T-helper 2 cell (primary cell): ENCODE measurements around the gene SH2D3C.

ENCODE experiments used
- DNase-seq, 5 experiments: peaks; one replicate each; pipeline versions ENCODE4 v3.0.0 to v3.0.0-alpha.2; 2012 to 2022

The SH2D3C gene

DNA sequence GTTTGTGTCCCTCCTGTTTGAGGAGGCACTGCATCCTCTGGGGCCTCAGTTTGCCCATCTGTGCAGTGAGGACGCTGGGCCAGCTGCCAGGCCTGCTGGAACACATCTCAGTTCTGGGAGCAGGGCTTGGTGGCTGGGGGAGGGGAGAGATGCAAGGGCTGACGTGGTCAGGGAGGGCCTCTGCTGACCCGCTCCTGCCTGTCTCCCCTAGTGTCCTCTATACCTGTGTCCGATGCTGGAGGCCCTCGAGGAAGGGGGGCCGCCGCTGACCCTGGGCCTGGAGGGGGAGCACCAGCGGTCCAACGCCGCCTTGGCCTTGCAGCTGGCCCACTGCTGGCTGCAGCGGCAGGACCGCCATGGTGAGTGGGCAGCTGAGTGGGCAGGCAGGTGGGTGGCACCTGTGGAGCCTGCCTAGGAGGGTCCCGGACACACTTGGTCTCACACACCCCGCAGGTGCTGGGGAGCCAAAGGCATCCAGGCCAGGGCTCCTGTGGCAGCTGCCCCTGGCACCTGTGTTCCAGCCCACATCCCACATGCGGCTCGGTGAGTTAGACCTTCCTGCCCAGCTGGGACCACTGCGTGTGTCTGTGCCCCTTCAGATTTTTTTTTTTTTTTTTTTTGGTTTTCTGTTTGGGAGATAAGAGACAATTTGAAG is 30.0 kb upstream of the SH2D3C start:
- DNase-seq: no peak

DNA sequence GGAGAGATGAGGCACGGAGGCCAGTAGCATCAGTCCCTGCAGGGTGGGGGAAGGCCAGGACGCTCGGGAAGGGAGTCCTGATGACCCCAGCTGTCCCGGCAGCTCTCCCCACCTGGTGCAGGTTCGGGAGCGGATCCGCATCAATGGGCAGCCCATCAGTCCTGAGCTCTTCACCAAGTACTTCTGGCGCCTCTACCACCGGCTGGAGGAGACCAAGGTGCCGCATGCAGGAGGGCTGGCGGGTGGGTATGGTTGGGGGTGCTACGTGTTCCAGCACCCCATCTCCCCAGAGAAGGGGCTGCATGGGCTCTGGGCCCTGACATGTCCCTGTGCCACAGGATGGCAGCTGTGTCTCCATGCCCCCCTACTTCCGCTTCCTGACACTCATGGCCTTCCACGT is 28.4 kb upstream of the SH2D3C start:
- no peak for DNase-seq

DNA sequence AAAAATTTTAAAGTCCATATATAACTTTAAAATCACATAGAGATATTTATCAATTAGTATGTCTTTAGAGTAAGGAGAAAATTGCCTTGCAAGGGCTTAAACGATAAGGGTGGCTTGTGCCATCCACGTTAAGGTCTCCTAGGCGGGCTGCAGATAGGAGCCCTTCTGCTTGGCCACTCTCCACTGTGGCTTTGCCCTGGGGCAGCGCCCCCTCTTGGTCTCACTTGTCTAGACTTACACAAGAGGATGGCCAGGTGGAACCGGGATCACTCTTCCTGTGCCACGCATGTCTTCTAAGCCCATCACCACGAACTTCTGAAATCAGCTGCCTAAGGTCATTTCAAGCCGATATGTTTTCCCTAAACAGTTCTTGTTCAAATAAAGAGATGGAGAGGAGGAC is 27.2 kb upstream of the SH2D3C start:
- peak in 4 of 5 experiments; percentile 16 to 31 (median 22) for DNase-seq

DNA sequence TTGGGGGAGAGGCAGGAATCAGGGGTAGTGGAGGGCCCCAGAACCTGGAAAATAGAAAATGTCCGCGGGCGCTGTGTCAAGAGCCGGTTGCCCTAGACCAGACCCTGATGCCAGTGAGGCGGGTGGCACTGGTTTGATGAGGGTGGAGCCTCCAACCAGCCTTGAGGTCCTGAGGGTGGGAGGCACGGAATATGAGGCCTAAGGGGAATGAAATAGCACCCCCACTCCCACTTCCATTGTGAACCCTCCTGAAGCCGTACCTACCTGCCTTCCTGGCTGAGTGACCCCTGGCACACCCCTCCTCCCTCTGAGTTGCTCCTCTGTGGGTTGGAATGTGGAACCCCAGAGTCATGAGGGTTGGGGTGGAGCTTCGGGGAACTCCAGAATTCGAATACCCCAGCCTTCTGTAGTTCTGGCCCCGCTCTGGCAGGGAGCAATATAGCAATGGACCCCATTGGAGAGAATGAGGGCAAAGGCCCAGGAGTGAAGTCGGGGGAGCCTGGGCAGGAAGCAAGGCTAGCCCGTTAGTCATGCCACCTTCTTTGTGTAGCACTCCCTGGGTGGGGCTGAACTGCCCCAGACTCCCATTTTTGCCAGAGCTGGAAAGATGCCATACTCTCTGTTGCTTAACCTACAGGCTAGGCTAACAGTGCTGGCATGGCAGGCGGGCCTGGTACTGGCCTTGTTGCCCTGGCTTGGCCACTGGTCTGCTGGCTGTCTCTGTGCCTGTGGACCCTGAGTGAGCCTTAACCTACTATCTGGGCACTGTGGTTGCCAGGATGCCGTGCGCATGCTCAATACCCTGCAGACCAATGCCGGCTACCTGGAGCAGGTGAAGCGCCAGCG is 25.3 kb upstream of the SH2D3C start:
- peak in 2 of 5 experiments; percentile 13 to 58 for DNase-seq

DNA sequence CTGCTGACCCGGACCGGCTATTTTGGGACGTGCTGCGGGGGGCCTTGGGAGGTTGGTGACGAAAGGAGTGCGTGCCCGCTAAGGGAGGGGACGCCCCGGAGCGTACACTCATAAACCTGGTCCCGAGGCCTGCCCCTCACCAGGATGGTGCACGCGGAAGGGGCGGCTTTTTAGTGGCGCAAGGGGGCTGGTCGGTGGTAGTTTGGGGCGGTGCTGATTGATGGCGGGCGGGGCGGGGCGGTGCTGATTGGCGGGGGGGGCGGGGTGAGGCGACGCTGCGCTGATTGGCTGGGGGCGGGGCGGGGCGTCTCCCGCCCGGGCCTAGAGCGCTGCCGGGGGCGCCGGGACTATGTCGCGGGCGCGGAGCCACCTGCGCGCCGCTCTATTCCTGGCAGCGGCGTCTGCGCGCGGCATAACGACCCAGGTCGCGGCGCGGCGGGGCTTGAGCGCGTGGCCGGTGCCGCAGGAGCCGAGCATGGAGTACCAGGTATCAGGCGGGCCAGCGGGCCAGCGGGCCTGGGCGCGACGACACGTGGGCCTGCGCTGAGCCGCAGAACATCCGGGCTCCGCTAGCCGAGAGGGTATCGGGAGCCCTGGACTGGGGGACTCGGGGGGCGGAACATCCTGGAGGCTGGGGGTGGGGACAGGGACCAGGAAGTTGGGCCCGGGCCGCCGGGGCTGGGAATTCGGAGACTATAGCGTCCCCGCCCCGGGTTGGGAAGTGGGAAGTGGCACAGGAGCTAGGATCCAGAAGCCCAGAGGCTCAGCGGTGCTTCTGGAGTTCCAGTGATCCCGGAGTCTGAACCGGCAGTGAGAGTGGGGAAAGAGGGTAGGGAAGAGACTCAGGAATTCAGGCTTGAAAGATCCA is 24.3 kb upstream of the SH2D3C start, which contains the start of gene FPGS:
FPGS (plus strand) TSS at position 307 of the 868 bp plus-strand sequence; CDS start at position 350, 43 bp downstream.
- peak; percentile 67 to 91 (median 79) for DNase-seq

DNA sequence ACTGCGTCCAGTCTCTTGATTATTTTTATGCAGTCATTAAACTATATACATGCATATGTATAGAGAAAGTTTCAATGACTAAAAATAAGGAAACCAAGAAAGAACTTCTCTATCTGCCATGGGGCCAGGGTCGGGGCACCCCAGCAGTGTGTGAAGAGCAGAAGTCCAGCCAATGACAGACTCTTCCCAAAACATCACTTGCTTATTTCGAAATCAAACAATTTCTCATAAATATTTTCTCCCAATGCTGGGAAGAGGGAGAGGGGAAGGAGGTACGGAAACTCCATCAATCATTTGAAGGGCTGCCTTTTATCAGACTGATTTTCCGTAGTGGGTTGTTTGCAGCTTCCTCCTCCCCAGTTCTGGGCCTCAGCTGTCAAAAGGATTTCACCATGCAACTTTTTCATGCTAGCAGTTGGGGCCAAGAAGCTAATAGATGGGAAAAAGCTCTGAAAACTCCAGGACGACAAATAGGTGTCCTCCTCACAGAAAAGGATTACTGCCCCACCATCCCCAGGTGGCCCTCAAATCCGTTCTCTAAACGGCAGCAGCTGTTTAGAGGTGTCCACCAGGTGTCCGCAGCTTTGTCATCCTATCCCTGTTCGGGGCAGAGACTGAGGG is 23.6 kb upstream of the SH2D3C start:
- DNase-seq: no peak

DNA sequence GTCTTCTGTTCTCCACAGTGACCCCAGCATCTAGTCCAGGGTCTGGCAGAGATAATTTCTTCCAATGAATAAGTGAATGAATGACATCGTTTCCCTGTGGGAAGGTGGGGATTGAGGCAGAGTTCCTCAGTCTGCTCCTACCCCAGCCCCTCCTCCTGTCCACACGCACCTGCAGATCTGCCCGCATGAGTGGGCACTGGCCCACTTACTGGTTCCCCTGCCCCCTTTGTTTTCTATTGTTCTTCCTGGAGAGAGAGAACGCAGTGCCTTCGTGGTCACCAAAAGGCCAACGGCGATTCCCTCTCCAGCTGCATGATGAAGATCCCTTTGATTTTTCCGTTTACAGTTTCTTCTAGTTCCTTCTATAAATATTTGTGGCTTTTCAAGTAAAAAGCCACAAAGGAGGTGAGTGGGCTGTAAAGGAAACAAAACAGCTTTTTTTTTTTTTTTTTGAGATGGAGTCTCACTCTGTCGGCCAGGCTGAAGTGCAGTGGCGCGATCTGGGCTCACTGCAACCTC is 18.4 kb upstream of the SH2D3C start:
- peak in 1 of 5 experiments; percentile 44 for DNase-seq

DNA sequence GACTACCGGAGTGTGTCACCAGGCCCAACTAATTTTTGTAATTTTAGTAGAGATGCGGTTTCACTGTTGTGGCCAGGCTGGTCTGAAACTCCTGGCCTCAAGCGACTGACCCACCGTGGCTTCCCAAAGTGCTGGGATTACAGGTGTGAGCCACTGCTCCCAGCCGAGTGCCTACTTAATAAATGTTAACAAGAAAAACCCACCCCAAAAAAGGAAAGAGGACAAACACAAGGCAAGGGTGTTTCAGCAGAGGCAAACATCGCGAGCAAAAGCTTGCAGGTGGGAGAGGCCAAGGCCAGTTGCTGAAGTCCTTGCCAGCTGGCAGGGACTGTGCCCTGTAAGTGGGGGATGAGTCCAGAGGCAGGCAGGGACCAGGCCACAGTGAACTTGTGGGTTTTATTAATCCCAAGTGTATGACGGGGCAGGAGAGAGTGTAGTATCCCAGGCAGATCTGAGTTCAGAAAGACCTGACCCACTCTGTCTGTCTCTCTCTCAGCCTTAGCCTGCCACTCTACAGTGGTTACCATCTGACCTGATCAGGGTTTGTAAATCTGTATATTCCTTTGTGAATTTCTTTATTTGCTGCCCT is 17.9 kb upstream of the SH2D3C start:
- no peak for DNase-seq

DNA sequence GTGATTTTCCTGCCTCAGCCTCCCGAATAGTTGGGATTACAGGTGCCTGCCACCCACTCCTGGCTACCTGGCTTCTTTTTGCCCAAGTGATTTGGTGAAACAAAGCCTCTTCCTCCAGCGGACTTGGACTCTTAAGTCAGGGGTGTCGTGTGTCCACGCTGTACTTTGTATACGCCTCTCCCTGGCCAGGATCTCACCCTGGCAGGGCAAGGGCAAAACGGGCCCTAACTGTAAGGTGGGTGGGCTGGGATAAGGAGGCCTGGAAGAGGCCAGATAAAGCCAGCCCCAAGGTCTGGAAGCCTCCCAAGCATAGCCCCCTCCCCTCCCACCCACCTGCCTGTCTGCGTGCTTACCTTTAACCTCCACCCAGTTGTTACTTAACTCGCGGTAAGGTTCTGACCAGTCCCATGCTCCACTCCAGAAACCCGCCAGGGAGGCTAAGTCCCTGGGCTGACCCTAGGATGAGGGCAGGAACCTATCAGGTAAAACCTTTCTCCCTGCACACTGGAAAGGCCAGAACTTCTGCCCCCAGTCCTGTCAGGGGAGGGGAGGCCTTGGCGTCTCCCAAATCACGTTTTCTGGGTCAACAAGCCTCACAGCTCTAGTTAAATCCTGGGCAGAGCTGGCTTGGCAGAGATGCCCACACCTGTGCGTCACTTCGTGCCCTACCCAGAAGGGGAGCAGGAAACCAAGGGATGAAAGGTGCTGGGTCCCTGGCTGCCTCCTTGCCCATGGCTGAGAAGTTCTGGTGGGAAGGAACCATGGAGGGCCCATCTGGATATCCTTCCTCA is 15.7 kb upstream of the SH2D3C start:
- no peak for DNase-seq

DNA sequence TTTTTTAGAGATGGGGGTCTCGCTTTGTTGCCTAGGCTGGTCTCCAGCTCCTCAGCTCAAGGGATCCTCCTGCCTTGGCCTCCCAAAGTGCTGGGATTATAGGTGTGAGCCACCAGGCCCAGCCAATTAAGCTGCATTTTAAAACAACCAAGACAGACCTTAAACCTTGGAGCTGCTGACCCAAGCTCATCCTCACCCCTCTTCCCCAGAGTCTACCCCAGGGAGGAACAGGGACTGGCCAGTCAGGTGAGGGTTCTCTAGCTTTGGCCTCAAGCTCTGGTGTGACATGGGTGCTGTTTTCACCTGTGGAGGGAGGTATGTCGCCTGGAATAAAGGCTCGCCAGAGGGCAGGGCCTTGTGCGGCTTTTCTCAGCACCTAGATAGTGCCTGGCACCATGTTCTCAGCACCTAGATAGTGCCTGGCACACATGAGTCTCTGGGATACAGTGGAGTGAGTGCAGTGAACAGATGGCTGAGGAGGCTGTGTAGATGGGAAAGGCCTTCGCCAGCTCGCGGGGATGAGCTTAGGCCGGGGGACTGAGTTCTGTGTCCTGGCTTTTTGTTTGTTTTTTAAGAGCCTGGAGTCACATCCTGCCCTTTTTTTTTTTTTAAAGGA is 14.7 kb upstream of the SH2D3C start:
- DNase-seq: no peak

DNA sequence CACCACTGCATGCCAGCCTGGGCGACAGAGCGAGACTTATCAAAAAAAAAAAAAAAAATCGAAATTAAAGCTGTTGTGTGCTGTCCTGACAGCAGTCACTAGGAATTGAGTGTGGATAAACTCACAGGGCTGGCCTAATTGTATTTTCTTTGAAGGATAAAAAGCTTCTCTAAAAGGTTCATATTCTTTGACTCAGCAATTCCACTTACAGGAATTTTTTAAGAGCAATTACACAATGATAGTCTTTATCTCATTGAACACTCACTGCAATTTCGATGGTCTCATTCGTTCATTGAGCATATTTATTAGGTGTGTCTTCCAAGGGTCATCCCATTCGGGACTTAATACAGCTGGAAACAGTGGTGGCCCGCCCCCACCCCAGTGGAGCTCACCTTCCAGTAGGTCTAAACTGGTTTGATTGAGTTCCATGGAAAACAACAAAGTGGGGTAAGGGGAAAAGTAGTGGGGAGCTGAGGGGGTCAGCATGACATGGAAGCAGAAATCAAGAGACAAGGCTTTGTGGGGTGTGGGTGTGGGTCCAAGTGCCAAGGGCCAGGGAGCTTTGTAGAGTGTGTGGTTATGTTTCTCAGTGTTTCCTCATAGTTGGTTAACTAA is 14.1 kb upstream of the SH2D3C start:
- DNase-seq: no peak

DNA sequence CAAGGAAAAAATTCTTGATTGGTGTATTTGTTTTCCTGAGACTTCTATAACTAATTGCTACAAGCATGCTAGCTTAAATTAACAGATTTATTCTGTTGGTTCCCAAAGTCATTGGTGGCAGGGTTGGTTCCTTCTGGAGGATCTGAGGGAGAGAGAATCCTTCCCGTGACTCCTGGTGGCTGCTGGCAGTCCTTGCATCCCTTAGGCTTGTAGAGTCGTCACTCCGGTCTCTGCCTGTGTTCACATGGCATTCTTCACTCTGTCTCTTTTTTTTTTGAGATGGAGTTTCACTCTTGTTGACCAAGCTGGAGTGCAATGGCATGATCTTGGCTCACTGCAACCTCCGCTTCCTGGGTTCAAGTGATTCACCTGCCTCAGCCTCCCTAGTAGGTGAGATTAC is 12.6 kb upstream of the SH2D3C start:
- DNase-seq: no peak

DNA sequence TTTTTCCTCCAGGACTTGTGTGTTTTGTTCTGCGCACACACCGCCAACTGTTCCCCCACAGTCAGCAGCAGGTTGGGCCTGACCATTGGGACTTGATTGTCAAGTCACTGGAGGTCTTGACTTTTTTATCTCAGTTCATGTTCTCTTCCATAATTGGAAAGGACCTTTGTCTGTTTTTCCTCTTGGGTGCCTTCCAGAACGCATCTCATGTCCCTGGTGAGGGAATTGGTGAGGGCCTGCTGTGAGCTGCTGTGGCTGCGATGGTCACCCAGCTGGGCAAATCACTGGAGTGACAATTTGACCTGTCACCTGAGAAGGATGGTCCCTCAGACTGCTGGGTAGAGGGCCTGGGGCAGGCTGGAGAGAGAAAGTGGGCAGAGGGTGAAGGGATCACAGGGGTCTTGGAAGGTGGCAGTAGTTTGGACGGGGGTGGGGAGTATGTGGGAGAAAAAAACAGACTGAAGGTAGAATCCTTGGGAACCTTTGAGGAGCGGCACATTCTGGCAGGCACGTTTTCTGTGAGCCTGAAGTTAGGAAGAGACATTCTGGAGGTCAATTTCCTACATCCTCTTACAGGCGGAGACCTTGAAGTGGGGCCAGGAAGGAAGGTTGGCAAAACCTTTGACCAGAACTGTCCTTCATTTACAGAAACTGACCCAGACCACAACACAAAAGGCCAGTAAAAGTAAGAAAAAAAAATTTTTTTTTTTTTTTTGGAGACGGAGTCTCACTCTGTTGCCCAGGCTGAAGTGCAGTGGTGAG is 11.8 kb upstream of the SH2D3C start:
- DNase-seq: no peak

DNA sequence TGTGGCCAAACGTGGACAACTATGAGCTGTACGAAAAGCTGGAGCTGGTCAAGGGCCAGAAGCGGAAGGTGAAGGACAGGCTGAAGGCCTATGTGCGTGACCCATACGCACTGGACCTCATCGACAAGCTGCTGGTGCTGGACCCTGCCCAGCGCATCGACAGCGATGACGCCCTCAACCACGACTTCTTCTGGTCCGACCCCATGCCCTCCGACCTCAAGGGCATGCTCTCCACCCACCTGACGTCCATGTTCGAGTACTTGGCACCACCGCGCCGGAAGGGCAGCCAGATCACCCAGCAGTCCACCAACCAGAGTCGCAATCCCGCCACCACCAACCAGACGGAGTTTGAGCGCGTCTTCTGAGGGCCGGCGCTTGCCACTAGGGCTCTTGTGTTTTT is 10.7 kb upstream of the SH2D3C start:
- DNase-seq: no peak

DNA sequence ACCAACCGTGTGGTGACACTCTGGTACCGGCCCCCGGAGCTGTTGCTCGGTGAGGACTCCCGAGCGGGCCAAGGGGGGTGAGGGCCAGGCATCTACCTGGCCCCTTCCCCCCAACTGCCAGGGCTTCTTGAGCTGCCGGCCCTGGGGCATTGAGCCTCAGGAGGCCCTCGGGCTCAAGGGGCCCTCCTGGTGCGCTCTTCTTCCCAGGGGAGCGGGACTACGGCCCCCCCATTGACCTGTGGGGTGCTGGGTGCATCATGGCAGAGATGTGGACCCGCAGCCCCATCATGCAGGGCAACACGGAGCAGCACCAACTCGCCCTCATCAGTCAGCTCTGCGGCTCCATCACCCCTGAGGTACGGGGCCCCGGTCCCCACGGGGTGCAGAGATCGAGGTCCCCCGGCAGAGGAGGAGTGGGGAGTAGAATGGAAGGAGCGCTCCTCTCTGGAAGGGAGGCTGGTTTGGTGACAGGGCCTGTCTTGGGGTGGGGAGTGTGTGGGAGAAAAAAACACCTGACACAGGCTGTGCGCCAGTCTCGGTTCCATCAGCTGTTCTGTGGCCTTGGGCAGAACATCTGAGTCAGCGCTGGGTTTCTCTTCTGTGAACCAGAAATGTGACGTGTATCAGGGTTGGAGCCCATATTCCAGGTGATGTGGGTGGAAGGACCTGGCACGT is 10.0 kb upstream of the SH2D3C start:
- DNase-seq: peak in 1 of 5 experiments; percentile 56

DNA sequence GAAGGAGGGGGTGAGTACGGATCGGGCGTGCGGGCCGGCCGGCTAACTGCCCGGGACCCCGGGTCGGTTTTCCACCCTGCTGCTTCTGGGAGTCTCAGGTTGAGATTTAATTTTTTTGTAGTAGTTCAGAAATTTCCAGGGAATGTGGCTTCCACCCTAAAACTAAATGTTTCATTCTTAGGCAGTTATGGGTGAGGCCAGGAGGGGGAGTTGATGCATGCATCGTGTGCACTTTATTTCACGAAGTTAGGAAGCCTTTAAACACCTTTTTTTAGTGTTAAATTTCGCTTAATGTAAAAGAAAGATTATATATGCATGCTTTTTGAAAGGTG is 8.3 kb upstream of the SH2D3C start:
- peak in 1 of 5 experiments; percentile 38 for DNase-seq

DNA sequence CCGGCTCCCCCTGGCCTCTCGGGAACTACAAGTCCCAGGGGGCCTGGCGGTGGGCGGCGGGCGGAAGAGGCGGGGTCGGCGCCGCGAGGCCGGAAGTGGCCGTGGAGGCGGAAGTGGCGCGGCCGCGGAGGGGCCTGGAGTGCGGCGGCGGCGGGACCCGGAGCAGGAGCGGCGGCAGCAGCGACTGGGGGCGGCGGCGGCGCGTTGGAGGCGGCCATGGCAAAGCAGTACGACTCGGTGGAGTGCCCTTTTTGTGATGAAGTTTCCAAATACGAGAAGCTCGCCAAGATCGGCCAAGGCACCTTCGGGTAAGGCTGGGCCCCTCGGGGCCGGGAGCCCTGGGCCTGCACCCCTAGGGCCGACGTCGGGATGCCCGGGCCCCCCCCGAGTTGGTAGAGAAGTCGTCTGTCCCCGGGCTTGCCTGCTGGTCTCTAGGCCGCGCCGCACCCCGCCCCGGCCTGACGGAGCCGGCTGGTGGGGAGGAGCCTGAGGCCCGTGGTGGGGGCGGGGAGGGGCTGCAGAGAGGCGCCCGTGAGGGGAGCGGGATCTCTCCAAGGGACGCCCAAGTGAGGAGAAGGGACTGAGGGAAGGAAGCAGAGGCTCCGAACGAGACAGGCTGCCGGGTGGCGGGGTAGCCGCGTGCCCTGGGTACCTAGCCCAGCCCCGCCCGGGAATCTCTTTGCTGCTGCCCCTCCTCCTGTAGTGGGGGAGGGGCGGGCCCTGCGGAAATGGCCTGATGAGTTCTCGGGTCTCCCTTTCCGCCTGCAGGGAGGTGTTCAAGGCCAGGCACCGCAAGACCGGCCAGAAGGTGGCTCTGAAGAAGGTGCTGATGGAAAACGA is 7.7 kb upstream of the SH2D3C start, which contains the start of gene CDK9:
CDK9 (plus strand) TSS at position 102 of the 840 bp plus-strand sequence; CDS start at position 217, 115 bp downstream.
- peak; percentile 87 to 96 (median 89) for DNase-seq
